ENCODE measurements around the gene PARVB.

DNA sequence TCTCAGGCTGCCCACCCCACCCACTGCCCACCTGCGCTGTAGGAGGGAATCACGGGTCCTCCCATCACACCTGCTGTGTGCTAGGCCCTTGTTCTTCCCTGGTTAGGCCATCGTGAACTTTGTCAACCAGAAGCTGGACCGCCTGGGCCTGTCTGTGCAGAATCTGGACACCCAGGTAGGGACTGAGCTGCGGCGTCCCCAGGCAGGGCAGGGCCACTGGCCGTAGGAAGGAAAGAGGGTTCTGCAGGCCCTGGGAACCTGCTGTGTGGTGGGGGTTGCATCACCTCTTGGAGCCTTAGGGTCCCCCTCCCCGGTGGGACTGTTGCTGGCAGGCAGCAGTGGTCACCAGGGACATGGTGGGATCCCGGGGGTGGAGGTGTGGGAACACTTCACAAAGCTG lies 172.1 kb downstream of the PARVB start:
- TF ChIP-seq YY1 (IDR thresholded peaks at IDR 0.05; ENCODE audit: insufficient read depth, insufficient read length) (no peak), ZNF274 (IDR thresholded peaks at IDR 0.05; ENCODE audit: low read depth, low read length) (no peak)

All from NT2/D1 (cell line).